T-helper 1 cell (primary cell): ENCODE results near the gene FAM53B.

Source experiments
- DNase-seq, 5 donors: peaks; one replicate each; pipeline ENCODE4 v3.0.0-alpha.2; 2012 to 2020

The FAM53B gene

DNA sequence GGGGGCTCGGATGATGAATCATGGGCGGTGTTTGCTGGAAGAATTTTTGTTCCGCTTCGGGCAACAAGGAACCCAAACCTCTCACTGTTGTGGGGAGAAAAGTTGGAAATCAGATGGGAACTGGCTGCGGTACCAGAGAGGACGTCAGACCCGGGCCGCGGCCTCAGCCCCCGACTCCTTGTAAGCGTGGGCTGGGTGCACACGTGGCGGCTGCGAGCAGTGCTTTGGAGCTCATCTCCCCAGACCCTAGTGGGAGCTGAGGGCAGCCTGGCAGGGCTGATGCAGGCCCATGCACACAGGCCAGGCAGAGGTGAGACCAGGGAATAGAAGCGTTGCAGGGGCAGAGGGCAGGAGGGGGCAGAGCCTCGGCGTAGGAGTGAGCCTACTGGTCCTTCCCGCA is 136.5 kb downstream of the FAM53B start:
- DNase-seq: no peak

DNA sequence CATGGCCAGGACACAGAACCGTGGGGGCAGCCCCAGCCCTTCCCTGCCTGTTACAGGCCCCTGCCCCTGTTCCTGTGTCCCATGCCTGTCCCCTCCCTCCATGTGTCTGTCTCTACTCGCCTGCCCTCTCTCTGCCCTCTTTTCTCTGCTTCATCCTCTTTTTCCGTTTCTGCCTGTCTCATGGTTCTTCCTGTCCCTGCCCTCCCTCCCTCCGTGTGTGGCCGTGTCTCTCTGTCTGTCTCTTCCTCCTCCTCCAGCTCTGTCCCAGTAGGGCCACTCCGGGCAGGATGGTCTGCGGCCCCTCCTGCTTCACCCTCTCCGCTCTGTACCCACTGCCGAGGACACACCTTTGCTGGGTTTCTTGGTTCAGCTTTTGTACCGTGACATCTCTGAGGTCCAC is 137.4 kb downstream of the FAM53B start:
- no peak for DNase-seq

DNA sequence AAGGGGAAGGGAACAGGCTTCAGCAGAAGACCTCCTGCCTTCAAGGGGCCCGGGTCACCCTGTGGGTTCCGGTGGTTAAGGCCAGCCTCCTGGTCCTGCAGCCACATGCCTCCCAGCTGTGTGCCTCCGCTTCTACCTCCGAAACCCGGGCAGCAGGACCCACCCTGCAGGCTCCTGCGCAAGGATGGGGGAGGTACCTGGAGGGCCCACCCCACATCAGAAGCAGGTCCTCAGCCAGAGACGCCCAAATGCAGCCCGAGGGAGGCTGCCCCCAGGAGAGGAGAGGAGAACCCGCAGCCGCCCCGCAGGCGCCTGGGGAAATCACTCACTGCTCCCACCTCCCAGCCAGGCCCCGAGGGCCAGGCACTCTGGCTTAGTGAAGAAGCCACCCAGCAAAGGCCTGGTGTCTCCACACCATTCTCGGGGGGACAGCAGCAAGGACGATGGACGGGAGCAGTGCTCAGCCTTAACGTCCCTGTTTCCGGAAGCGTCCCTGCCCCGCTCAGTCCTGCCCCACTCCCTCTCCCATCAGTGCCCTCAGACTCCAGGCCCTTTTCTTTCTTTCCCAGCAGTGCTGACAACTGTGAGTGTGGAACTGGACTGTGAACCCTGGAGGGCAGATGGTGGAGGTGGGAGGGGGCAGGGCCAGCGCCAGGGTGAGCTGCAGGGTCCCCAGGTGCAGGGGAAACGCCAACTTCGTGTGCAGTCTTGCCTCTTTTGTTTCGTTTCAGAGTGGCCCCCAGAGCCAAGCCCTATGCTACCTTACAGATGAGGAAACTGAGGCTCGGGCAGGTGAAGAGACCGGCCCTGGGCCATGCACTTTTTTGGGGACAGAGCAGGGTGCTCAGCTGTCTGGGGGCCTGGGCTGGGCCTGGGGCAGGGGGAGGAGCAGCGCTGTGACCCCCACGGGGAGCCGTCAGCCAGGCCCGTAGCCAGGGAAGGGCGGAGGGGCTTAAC is 138.0 kb downstream of the FAM53B start:
- no peak for DNase-seq

DNA sequence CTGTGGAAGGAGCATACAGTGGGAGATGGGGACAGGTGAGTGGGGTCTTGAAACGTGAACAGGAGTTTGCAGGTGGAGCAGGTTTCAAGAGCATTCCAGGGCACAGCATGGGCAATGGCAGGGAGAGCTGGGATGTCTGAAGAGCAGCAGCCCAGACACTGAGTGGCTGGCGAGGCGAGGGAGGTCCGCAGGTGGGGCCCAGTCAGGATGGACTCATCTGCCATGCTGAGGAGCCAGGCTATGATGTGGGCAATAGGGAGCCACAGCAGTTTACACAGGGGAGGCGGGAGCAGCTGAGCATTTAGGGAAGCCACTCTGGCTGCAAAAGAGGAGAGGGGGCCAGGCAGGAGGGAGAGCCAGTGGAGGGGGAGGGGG is 138.7 kb downstream of the FAM53B start:
- no peak for DNase-seq

DNA sequence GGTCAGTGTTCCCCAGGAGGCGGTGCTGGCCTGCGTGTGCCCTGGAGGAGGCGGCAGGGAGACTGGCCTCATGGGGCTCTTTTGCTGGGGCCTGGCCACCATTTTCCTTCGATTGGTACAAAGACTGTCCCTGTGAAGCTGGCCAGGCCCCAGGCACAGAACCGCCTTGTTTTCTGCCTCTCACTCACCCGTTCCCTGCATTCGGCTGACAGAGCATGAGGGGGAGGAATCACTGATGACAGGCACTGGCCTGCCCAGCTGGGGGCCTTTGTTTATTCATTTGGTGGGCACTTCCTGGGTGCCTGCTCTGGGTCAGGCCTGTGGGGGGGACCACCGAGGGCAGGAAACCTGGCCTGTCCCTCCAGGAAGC is 139.2 kb downstream of the FAM53B start:
- DNase-seq: no peak

DNA sequence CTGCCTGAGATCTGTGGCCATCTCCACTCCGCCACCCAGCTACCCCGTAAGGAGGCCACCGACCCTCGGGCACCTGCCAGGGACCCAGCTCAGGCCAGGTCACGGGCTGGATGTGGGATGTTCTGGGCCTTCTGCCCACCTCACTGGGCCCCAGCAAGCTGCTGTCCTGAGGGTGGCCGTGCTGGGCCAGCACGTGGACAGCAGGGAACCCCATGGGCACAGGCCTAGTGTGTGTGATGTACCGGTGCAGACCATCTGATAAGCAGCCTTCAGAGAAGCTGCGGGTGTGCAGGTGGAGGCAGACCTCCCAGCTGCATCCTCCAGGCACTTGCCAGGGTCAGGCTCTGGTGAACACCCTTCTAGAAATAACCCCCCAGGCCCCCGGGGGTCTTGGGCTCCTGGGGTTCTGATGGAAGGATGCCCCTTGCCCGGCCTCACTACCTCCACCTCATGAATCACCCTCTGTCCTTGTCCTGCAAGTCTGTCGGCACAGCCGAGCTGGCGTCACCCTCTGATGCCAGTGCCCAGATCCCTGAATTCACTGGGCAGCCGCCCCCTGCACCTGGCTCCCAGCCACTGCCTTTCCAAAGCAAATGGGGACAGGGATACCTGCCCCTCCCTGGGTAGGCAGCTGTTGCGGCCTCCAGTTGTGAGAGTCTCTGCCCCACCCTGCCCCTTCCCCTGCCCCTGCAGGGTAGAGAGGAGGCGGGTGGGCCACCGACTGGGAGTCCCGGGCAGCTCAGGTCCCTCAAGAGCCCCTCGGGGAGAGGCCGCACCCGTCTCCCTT is 139.8 kb downstream of the FAM53B start:
- no peak for DNase-seq

DNA sequence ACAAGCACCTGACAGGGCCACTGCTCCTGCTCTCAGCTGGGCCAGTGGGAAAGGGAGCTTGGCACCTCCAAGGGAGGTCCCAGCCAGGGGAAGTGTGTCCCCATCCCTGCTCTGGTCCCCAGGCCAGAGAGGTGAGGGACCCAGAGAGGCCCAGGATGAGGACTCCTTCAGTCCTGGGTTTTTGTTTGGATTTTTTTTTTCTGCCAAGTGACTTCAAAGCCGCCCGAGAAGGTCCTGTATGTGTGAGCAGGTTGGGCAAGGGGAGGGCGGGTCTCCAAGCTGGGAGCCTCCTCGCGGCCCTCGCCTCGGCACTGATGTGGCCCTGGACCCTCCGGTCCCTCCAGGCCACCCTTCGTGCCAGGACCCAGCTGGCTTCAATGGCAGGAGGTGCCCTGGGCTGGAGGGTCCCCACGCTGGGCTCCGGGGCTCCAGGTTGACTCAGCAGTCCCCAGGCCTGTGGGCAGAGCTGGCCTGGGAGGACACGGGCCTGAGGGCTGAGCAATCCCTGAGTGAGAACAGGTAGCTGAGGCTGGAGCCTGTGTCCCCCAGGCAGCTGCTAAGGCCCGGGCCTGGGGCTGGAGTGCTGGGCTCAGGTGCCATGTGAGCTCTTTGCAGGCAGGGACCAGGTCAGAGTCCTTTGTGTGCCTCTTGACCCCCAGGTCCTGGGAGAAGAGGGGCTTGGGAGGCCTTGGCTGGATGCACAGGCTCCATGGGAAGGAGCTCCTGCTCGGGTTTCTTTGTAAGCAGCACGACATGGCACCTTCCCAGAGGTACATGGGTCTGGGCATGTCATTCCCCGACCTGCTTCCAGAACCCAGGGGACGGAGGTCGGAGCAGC is 140.6 kb downstream of the FAM53B start:
- DNase-seq: no peak

DNA sequence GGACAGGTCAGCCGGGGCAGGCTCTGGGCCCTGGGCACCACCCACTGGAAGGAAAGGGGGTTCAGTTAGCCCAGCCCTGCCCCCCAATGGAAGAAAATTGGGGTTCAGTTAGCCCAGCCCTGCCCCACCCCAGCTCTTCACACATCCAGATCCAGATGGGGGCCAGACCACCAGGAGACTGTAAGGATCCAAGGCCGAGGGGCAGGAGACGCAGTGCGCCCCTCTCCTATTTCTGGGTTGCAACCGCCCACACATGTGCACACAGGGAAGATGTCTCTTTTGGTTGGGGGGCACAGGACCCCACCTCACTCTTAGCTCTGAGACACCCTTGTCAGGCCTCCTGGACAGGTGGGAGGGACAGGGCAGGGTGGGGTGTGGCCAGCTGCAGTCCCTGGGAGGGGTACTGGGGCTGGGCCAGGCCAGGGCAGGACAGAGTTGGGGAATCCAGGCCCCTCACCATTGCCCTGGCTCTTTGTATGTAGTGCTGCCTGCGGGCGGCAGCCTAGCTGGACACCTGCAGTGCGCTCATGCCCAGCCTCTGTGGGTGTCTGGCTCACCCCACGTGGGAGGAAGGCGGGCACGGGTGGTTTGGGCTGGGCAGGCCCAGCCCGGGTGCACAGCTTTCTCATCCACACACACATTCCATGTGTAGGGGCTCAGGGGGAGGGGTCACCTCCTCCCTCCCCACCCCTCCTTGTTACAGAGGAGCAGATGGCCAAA is 141.4 kb downstream of the FAM53B start:
- no peak for DNase-seq

DNA sequence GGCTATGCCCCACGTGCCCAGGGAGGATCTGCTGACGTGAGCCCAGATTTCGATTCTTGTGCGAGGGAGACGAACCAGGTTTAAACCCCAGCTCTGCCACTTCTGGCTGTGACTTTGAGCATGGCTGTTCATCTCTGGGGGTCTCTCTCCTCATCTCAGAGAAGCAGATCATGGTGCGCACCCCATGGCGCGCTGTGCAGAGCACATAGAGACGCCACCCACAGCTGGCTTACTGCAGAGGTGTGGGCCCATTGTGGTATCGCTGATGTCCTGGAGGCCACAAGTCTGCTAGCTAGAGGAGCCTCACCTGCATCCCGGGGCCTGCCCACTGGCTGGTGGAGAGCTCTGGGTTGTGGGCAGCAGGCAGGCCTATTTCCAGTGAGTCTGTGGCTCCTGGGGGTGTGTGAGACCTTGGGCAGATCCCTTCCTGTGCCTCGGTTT is 142.0 kb downstream of the FAM53B start:
- DNase-seq: no peak

DNA sequence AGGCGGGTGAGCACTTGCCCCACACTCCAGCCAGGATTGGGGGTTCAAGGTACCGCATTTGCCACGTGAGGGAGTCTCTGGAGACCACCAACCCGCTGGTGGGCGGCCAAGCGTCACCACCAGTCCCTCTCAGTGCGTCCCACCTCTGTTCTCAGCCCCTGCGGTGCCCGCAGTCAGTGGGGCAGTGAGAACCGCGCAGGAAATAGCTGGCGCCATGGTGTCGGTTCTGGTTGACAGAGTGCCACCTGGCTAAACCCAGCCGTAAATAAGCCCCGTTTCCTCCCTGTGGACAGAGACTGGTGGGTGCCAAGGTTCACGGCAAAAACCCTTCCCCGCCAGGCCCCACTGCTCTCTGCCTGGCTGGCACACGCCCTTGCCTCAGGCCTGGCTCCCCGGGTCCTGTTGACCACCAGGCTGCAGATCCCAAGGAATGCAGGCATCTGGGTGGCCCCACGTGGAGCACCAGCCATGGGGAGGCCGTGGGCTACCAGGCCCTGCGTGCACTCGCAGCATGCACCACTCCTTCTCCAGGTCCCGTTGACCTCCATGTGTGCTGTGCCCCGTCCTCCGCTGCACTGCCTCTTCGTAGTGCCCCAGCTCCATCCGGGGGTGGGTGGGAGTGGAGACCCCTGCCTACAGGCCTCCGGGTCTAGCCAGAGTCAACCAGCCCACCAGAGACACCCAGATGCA is 142.6 kb downstream of the FAM53B start:
- DNase-seq: no peak

DNA sequence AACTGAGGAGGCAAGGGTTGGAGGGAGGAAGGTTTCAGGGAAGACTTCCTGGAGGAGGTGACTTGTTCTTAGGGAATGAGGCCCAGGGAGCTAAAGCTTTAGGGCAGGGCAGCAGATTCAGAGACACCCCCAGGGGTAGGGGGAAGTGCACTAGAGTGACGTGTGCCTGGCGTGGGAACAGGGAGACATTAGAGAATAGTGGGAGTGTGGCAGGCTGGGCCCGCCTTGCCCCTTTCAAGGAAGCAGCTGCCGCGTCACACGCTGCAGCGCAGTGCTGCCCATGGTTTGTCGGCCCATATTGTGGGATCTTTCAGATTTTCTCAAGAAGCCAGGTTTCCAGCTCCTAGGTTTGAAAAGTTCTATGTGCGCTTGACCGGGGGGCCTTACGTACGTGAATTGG is 143.2 kb downstream of the FAM53B start:
- DNase-seq: no peak

DNA sequence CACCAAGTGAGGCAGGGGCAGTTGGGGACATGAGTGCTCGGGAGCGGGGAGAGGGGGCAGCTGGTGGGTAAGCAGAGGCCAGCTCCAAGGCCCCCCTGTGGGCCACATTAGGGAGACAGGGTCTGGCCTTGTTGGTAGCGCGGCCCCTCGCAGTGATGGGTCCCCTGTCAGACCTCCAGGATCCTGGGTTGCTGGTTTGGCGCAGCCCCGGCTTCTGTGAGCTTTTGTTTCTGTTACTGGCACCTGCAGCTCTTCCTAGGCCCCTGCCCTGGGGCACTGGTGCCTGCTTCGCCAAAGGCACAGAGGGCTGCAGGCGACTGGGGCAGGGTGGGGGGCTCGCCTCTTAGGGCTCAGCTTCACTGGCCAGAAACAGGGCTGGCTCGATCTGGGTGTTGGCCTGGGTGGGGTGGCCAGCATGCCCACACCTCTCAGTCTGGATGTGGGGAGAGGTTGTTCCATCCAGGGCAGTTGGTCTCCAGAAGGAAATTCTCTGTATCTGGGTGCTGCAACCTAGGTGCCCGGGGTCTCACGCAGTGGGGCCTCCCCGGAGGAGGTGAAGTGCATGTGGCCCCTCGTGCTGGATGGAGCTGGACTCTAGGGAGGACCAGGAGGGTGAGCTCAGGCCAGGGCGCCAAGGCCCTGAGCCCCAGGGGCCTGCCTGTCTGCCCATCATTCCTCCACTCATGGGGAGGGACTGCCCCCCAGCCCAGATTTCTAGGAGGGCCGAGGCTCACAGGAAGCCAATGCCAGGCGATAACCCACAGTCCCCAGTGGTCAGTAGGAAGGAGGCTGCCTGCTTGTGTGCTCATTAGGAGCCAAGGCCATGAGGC is 143.9 kb downstream of the FAM53B start:
- DNase-seq: no peak

DNA sequence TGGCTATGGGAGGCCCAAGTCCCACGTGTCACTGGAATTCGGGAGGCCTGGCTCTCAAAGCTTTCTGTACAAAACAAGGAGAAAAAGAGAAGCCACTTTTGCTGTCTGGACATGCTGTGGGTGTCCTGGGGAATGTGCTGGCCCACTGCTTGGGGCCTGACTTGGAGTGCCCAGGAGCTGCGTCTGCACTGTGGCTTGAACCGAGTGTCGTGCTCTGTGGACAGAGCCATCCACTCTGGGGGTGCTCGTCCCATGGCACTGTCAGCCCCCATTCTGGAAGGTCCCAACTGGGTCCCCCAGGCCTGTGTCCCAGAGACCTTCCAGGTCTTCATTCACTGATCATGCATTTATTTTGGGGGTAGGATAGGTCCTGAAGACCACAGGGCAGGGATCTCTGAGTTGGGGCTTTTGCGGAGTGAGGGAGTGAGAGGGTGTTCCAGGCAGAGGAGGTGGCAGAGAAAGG is 144.6 kb downstream of the FAM53B start:
- no peak for DNase-seq

DNA sequence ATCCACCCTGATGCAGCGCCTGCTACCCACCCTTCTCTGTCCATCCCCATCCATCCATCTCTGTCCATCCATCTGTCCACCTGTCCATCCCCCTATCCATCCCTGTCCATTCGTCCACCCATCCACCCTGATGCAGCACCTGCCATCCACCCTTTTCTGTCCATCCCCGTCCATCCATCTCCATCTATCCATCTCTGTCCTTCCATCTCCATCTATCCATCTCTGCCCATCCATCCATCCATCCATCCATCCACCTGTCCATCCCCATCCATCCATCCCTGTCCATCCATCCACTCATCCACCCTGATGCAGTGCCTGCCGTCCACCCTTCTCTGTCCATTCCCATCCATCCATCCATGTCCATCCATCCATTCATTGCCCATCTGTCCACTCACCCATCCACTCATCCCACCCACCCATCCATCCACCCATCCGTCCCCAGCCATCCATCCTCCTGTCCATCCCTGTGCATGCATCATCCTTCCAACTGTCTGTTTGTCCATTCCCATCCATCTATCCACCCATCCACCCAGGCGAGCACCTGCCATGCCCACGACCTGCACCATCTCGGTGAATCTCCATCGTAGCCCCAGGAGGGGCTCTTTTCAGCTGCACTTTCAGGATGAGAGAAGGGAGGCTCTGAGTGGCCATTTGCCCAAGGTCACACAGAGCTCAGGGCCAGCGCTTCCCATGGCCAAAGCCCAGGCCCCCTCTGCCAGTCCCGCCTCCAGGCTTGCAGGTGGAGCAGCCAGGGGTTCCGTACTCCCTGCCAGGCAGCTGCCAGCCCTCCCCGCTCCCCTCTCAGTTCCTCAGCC is 145.2 kb downstream of the FAM53B start:
- DNase-seq: no peak

DNA sequence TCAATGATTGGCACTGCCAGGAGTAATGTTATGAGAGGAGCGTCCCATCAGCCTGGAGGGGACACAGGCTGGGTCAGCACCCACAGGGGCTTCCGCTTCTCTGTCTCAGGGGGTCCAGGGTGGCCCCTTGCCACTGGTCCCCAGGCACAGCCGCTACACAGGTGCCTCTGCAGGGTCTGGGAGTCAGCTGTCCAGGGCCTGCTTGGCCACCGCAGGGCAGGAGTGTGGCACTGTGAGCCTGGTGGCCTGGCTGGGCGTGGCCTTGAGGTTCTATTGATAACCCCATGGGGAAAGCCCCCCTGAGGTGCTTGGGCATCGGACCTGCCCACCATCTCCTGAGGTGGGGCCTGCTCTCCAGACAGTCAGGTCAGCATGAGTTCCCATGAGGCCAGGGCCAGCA is 146.0 kb downstream of the FAM53B start:
- DNase-seq: no peak

DNA sequence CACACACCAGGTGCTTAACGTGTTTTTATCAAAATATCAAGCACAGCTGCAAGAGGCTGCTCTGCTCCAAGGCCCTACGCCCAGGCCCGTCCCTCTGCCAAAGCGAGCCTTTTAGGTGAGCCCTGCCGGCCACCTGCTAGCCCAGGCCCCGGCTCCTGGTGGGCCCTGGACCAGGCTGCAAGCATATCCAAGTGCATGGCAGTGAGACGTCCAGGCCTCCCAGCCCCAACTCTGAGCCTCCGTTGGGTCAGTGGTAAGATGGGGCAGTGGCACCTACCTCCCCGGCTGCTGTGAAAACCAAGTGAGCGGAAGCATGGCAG is 146.4 kb downstream of the FAM53B start:
- no peak for DNase-seq

DNA sequence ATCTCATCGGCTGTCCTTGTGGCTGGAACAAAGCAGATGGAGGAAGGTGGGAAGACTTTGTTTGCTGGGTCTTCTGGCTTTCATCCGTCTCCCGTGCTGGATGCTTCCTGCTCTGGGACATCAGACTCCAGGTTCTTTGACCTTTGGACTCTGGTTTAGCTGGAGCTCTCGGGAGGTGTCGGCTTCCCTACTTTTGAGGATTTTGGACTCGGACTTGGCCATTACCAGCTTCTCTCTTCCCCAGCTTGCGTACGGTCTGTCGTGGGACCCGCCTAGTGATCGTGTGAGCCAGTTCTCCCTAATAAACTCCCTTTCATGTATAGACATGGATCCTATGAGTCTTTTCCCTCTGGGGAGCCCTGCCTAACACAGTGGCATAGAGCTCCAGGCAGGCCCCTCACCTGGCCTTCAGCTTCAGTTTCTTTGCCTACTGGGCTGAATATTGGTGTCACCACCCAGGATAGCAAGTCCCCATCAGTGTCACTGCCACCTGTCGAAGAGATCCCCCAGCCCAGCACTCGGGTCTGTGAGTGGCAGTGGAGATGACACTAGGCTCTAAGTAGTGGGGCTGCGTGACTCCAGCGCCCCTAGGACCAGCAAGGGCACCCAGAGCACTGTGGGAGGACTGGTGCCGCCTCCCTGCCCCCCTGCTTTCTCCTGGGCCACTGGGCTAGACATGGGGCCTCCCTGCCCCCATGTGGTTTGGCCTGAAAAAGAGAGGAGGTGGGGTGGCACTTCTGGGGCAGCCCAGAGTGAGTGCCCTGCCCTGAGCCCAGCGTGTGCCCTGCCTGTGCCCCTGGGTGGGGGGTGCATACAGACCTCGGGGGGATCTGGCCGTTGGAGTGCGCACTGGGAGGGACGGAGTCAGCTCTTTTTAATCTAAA is 147.0 kb downstream of the FAM53B start:
- no peak for DNase-seq

DNA sequence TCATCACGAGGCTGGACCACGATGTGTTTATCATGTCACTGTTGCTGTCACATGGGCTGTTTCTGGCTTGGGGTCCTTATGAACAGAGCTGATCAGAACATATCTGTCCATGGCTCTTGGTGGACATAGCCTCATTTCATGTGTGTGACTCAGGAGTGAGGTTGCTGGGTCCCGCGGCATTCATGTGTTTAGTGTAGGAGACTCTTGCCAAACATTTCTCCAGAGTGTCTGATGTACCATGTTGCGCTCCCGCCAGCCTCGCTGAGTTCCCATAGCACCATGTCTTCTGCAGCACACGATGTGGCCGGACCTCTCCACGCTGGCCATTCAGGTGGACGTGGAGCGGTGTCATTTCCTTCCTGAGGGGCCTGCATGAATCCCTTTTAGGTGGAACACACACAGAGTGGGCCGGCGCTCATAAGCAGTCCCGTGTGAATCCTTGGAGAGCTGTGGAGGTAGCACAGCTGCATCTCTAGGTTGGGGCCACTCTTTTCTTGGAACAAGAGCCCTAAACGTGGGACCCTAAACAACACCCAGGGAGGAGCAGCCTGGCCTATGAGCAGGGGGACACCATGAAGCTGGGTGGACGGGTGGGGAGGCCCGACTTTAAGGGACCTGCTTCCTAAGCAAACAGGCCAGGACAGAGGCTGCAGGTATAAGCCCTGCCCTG is 147.9 kb downstream of the FAM53B start:
- no peak for DNase-seq
